ENCODE data around the gene DENND2C.

The DENND2C gene, protein sequence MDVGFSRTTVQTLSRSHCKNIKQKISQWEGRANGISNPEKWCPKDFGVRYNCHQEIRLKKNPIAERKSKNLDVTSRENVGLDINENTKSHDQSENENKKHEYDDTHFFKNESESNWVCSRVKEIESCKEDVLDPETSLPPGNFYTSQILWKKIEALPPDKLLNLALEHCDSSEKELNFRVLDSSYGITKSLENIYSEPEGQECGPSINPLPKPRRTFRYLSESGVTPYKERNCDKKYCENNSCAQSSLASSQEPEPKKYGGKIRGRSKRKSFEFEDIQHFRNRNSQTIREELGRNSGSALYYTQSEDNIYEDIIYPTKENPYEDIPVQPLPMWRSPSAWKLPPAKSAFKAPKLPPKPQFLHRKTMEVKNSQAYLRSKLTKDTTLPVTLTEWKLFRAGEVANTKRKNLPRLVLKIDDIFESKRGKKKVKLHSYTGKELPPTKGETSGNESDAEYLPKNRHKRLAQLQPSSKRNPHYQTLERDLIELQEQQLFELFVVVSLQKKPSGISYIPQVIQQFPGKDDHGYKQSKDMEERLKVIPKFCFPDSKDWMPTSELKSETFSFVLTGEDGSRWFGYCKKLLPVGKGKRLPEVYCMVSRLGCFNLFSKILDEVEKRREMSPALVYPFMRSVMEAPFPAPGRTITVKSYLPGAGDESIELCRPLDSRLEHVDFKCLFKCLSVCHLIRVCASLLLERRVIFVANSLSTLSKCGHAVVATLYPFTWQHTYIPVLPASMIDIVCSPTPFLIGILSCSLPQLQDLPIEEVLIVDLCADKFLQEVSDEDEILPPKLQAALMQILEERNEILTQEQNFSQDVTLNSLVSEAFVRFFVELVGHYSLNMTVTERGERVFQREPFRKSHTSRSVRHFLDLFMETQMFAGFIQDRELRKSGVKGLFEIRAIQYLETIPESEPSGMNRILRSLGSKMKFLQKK

DNA sequence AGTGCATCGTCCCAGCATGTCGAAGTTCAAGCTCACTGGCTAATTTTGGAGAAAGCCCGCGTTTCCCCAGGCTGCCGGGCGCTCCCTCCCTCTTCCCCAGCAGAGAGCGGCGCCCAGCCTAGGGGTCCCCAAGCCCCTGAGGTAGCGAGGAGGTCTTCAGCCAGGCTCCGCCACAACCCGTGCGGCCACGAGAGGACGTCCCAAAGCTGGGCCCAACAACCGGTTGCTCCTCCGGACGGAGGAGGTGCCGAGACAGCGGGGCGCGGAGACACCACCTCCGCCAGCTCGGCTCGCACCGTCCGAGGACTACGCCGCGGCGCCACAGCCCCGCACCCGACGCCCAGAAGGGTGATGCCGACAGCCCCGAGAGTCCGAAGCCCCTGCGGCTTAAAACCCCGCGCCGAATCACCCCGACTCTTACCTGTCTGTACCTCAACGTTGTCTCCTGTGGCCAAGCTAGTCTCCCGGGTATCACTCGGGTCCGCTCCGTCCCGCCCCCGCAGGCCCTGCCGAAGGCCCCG, at the start of gene DENND2C:
TSS of gene DENND2C (minus strand) at position 488 of the 521 bp plus-strand sequence. CDS start 44,065 bp downstream, outside the sequence.
- no peak for DNase-seq (ENCODE audit: low read depth in 3 of 3)

DNA sequence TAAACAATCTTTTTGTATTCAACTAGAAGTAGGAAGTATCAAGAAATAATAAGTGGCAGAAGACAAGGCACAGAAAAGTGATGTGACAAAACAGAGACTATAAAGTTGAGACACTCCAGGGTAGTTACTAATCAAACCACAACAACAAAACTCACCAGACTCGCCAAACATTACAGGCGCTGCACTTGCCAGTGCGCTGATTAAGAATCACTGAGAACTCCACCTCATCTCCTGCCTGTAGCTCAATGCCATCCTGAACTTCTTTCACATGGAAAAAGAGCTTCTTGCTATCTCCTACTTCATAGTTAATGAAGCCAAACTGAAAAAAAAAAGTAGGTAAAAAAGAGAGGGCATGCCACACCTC, 49.6 kb upstream of the DENND2C start:
- no peak for DNase-seq (ENCODE audit: low read depth in 3 of 3)

DNA sequence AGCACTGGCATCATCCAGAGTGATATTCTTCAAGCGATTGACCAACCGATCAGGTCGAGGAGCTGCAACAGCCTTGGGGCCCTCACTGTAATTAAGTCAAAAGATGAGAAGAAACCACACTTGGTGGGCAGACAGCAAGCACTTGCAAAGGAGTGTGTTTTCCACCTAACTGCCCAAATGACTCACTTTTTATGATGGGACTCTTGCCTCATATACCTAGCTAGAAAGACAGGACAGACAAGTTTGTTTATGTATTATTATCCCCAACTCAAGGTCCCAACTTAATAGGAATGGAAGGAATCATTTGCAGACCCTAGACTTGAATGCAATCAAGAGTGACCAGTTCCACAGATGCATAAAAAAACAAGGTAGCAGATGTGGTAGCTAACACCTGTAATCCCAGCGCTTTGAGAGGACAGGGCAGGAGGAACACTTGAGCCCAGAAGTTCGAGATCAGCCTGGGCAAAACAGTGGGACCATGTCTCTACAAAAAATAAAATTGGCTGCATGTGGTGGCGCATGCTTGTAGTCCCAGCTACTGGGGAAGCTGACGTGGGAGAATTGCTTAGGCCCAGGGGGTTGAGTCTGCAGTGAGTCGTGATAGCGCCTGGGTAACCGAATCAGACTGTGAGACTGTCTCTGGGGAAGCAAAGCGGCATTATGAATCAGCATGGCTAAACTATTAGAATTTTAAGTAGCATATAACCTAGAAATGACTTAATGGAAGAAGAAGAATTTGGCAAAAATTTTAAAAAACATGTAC, 49.0 kb upstream of the DENND2C start:
- DNase-seq (ENCODE audit: low read depth in 3 of 3), result no peak

DNA sequence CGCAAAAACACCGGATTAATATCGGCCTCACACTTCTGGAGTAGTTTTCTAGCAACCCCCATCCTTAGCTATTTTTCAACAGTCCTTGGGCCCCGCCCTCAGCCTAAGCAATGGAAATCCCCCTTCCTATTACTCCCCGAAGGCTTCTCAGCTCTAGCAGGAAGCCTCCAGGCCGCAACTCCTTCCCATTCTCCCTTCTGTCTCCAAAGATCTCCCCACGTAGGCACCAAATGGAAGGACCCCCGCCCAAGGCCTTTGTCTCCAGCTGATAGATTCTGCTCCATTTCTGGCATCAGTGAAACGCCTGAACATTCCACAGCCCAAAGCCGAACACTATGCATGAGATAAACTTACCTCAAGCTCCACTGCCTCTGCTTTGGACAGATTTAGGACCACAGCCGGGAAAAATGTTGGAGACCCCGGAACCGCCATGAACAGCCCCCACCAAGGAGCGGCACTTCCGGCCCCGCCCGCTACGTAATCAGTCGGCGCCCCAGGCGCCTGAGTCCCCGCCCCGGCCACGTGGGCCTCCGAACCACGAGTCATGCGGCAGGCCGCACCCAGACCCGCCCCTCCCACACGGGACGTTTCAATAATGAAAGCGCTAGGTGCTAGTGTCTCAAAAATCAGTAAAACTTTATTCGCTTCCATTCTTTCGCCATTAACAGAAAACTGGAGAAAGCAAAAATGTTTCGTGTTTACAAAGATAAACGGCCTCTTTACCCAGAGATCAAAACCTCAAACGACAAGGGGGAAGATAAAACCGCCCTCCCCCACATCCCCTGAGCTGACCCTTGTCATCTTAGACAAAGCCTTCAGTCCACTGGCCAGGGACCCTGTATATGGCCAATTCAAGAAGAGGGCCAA, 46.7 kb upstream of the DENND2C start, which contains the start of gene NRAS:
TSS of gene NRAS (minus strand) at position 468 of the 867 bp plus-strand sequence. CDS start 611 bp downstream, outside the sequence.
- peak; percentile 92 to 95 (median 94) for DNase-seq (ENCODE audit: low read depth in 3 of 3)

DNA sequence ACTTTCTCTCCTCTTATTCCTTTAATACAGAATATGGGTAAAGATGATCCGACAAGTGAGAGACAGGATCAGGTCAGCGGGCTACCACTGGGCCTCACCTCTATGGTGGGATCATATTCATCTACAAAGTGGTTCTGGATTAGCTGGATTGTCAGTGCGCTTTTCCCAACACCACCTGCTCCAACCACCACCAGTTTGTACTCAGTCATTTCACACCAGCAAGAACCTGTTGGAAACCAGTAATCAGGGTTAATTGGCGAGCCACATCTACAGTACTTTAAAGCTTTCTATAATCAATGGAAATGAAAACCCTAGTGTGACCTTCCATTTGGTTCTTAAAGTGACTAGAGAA, 46.1 kb upstream of the DENND2C start:
- DNase-seq (ENCODE audit: low read depth in 3 of 3), result no peak

DNA sequence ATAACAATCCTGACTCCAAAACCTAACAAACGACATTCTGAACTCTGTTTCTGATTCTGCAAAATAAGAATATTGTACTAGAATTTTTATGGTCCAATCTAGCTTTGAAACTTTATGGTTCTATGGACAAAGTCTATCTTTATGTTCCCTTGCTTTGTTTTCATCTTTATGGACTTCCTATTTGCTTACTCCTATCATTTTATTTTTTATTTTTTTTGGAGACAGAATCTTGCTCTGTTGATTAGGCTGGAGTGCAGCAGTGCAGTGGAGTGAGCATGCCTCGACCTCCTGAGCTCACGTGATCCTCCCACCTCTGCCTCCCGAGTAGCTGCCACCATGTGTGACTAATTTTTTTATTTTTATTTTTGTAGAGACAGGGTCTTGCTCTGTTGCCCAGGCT, 43.1 kb upstream of the DENND2C start:
- DNase-seq (ENCODE audit: low read depth in 3 of 3), result no peak

DNA sequence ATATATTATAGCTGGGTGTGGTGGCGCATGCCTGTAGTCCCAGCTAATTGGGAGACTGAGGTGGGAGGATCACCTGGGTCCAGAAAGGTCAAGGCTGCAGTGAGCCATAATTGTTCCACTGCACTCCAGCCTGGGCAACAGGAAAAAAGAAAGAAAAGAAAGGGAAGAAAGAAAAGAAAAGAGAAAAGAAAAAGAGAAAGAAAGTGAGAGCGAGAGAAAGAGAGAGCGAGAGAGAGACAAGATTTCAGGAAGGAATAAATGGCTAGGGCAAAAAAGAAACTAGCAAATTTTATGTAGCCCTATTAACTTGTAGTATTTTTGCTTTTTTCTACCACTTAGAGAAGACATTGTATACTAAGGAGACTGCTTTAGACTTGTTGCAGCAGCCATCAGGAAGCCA, 40.5 kb upstream of the DENND2C start:
- no peak for DNase-seq (ENCODE audit: low read depth in 3 of 3)

DNA sequence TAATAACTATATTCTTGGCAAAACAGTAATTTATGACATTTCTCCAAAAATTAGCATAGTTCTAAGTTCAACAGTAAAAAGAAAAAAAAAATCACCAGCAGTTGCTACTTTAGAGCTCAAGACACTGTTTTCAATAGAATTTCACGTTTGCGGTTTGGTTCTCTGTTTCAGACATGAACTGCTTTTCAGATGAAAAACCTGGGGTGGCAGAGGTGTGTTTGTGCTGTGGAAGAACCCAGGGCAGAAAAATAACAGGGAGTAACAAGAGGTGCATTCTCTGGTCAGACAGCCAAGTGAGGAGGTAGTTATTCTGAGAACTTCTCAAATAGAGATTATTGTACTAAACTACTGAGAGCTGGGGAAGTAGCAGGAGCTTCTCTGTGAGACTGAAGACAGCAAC, 37.8 kb upstream of the DENND2C start:
- no peak for DNase-seq (ENCODE audit: low read depth in 3 of 3)

DNA sequence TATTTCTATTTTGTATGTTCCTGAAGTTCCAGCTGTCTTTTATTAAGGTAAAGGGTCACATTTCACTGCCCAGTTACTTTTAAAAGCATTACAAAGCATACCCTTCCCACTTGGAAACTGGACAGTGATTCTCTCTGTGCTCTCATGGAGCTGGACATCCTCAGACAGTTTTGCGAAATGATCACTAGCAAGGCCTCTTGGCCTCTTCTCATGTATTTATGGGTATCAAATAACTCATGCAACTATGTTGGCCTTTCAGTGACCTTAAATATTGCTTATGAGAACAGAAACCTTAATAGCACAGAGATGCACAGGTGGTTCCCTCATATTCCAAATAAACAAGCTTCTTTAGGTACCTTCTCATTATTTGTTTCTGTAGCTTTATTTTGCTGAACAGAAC, 33.4 kb upstream of the DENND2C start:
- no peak for DNase-seq (ENCODE audit: low read depth in 3 of 3)

DNA sequence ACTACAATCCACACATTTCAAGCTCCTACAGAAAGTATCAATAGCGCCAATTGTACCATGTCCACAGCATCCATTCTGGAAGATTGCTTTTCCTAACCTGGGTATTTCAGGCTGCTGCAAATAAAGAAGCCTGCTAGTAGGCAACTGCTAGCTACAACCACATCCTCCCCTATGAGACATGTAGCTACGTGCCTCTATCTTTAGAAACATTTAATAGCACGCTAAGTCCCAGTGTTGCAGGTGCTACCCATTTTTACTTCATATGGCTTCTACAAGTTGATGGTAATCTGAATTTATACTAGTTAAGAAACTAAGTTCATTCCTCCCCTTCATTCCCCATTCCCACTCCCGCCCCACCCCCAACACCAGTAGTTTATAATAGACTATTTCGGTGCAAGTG, 32.9 kb upstream of the DENND2C start:
- DNase-seq (ENCODE audit: low read depth in 3 of 3), result no peak

DNA sequence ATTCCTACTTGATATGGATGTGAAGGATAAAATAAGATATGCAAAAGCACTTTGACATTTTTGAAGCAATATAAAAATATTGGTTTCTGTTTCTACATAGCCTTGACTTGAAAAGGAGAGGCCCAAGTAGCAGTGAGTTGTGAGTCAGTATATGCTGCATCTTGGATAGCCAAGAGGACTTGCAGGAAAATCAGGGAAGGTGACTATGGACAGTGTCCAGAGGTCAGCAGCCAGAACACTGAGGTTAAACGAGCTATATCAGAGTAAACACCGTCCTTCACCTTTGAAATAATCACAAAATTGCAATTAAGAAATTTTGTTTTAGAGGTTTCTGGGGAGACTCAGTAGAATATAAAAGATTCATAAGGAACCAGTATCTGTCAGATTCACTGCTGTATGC, 32.1 kb upstream of the DENND2C start:
- no peak for DNase-seq (ENCODE audit: low read depth in 3 of 3)

DNA sequence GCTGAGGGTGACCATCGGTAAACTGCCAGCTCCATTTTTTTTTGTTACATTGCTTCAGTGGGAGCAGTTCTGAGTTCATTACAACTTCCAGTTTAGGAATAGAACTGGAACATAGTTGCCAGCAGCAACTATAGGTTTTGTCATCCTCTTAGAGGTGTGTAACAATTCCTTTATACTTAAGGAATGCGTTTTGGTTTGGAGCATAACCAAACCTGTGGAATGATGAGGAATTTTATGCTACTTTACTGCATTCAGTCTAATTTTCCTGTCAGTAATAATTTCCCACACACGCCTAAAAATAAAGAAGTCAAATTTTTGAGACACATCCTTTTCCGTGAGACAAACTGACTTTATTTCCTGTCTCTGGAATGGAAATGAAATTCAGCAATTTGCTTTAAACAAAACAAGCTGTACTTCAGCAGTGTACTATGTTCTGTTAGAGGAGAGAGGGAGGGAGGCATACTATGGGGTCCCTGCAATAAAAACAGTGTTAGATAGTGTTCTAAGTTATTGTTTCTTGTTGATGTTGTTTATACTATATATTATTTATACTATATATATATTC, 30.3 kb upstream of the DENND2C start:
- no peak for DNase-seq (ENCODE audit: low read depth in 3 of 3)

DNA sequence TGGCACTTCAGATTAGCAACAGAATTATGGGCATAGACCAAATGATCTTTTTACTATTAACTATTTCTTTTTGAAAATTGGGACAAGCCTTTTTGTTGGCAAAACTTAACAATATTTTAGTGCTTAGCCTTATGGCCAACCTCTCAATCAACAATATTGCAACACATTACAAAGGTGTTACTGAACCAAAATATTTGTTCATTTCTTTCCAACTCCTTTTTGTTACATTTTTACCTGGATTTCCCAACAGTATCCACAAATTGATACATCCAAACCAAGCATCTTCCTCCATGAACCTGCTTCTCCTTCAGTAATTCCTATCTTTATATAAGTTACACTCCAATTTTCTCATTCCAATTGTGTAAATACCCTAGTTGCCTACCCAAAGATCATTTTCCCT, 27.0 kb upstream of the DENND2C start:
- DNase-seq (ENCODE audit: low read depth in 3 of 3), result no peak

DNA sequence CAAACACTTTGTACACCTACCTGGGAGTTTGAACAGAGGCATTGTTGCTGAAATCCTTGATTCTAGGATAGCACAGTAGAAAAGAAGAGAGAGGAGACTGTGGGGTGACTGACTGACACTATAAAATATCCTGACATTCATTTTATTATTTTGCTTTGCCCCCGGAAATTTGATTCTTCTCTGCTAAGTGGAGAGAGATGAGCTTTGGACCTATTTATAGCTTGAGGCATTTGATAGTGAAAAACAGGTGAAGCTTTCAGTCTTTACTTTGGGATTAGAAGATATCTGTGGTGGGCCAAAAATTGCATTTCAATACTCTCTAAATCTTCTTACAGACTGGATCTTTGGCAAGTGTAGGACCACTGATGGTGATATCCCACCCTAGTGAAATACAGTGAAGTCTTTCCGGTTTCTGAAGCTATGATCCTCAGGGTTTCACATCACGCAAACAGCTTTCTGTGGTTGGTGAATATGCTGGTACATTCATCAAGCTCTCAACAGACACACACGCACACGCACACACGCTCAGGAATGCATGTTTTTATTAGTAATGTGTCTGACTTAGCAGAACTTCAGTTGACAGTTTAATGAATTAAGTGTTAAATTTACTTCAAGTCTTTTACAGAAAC, 25.7 kb upstream of the DENND2C start, which contains the start of gene AMPD1:
TSS of gene AMPD1 (minus strand) at position 117 of the 629 bp plus-strand sequence. CDS start at position 42, 75 bp downstream.
- DNase-seq (ENCODE audit: low read depth in 3 of 3), result no peak

DNA sequence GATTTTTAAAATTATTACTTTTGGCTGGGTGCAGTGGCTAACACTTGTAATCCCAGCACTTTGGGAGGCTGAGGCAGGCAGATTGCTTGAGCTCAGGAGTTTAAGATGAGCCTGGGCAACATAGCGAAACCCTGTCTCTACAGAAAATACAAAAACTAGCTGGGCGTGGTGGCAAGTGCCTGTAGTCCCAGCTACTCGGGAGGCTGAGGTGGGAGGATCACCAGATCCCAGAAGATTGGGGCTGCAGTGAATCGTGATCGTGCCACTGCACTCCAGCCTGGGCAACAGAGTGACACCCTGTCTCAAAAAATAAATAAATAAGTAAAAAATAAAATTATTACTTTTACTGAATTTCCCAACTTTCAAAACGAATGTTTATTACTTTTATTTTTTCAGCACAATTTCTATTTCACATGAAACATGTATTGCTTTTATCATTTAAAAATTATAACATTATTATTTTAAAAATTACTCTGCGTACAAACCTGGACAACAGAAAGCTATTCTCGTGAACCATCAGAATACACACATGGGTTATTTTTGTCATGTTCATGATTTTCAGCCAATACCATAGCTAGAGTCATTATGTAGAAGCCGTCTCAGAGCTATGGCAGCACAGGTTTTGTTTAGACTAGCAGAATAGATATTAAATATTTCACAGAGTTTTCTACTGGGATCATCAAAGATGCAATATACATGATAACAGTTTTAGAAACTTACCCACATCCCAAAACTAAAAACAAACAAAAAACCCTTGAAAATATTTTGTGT, 24.9 kb upstream of the DENND2C start:
- no peak for DNase-seq (ENCODE audit: low read depth in 3 of 3)

DNA sequence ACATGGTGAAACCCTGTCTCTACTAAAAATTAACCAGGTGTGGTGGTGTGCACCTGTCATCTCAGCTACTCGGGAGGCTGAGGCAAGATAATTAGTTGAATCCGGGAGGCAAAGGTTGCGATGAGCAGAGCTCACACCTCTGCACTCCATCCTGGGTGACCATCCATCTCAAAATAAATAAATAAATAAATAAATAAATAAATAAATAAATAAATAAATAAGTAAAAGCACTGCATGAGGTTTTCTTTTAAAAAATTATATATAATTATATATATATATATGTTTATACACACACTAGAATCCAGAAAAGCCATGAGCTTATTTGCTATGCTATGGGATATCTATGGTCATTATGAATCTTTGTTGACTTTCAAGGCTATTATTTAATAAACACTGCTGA, 23.1 kb upstream of the DENND2C start:
- no peak for DNase-seq (ENCODE audit: low read depth in 3 of 3)

DNA sequence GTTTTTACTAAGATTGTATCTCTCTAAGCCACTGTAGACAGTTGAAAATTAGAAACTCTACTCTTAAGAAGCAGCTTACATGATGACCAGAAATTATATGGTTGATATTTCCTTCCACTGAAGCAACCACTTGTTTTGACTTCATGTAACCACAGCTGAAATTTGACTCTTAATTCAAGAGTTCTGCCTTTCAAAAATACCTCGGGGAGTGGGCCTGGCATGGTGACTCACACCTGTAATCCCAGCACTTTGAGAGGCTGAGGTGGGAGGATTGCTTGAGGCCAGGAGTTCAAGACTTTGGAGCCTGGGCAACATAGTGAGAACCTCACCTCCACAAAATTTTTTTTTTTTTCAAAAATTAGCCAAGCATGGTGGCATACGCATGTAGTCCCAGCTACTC, 21.2 kb upstream of the DENND2C start:
- DNase-seq (ENCODE audit: low read depth in 3 of 3), result no peak

DNA sequence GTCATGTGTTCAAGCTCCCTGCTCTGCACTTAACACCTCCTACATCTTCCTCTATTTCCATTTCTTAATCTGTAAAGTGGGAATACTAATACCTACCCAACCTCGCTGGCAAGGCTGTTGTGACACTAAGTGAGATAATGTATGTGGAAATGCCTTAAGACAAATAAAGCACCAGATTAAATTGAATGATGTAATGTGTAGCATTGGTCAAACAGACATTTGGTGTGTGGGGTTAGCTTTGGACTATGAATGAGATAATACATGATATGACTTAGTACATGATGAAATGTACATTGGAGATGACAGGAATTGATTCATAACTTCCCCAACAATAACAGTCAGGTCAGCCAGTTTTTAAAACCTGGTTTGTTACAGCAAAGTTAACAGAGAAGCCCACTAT, 20.3 kb upstream of the DENND2C start:
- no peak for DNase-seq (ENCODE audit: low read depth in 3 of 3)

DNA sequence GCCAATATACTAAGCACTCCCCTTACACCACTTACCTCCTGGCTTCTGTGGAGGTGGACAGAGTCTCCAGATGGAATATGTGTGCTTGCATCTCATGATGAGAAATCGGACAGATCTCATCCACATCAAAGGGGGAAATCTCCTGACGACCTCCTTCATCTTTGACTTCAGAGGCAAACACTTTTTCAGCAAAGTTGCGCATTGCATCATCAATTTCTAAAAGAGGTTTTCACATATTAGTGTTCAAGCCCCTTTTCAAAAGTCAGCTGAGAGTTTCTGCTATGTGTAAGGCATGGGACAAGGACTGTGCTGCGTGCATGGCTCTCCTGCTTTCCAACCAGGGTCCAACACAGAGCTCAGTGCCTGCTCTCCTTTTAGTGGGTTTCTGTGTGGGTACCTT, 18.7 kb upstream of the DENND2C start:
- no peak for DNase-seq (ENCODE audit: low read depth in 3 of 3)
